HG03039 (cell line): ENCODE results near the gene LEF1.

Experiments
- ATAC-seq: cut with Tn5 transposase; IDR thresholded peaks from one replicate; pipeline ENCODE4 v1.9.1; 2021; ENCODE audit warnings: mild to moderate bottlenecking, moderate library complexity; ENCODE audit not compliant: unreplicated experiment

Gene LEF1

GRCh38 chr4:108152980-108153379 is 15.8 kb downstream of the LEF1 start:
- no peak for ATAC-seq

GRCh38 chr4:108149588-108150380 is 18.9 kb downstream of the LEF1 start:
- ATAC-seq, result no peak

- ATAC-seq, result no peak
Observed at GRCh38 chr4:108148316-108148715, 20.4 kb downstream of the LEF1 start.

GRCh38 chr4:108146819-108147218 is 21.9 kb downstream of the LEF1 start:
- ATAC-seq, result no peak

GRCh38 chr4:108146336-108146735 is 22.4 kb downstream of the LEF1 start:
- ATAC-seq, result no peak

- no peak for ATAC-seq
Observed at GRCh38 chr4:108144451-108144850, 24.3 kb downstream of the LEF1 start.

GRCh38 chr4:108143515-108143914 is 25.2 kb downstream of the LEF1 start:
- ATAC-seq, result no peak

GRCh38 chr4:108142870-108143269 is 25.9 kb downstream of the LEF1 start:
- no peak for ATAC-seq

- no peak for ATAC-seq
Observed at GRCh38 chr4:108141213-108141950, 27.4 kb downstream of the LEF1 start.

- no peak for ATAC-seq
Observed at GRCh38 chr4:108140328-108140727, 28.4 kb downstream of the LEF1 start.

- peak; percentile 66 for ATAC-seq
Observed at GRCh38 chr4:108139089-108139488, 29.6 kb downstream of the LEF1 start.

GRCh38 chr4:108135549-108136209 is 33.1 kb downstream of the LEF1 start:
- no peak for ATAC-seq

GRCh38 chr4:108130955-108131354 is 37.8 kb downstream of the LEF1 start:
- no peak for ATAC-seq

- no peak for ATAC-seq
Observed at GRCh38 chr4:108129196-108129595, 39.5 kb downstream of the LEF1 start.

GRCh38 chr4:108126806-108127205 is 41.9 kb downstream of the LEF1 start:
- ATAC-seq, result no peak

GRCh38 chr4:108120789-108121188 is 47.9 kb downstream of the LEF1 start:
- no peak for ATAC-seq

- ATAC-seq, result no peak
Observed at GRCh38 chr4:108119199-108119800, 49.4 kb downstream of the LEF1 start.

GRCh38 chr4:108118505-108118904 is 50.2 kb downstream of the LEF1 start:
- peak; percentile 89 for ATAC-seq

GRCh38 chr4:108117418-108118182 is 51.1 kb downstream of the LEF1 start:
- no peak for ATAC-seq

GRCh38 chr4:108116423-108117168 is 52.1 kb downstream of the LEF1 start:
- no peak for ATAC-seq
